Mucosa of descending colon (tissue), 3 donors: Measurements from ENCODE around the gene RABEP2. TPM values are rescaled to one million over a fixed set of nuclear protein-coding genes. Genes with fewer than 3 reads are reported as not detected.

Source experiments
- ATAC-seq: fragments of 200-7000 bp; cut with Tn5 transposase; one replicate; pipeline ENCODE4 v1.9.1; 2020; ENCODE audit warnings: mild to moderate bottlenecking, moderate library complexity
- DNase-seq, 3 donors: peaks; one replicate each; pipeline ENCODE4 v3.0.0-alpha.2; 2020
- H3K36me3 ChIP-seq: fragments of 200-600 bp; one replicate; pipeline ENCODE4 v1.8.0; 2021; ENCODE audit warnings: low read depth, mild to moderate bottlenecking
- H3K4me1 ChIP-seq: fragments of 200-600 bp; one replicate; pipeline ENCODE4 v1.8.0; 2021; ENCODE audit warnings: low read depth, mild to moderate bottlenecking
- H3K4me3 ChIP-seq: fragments of 200-600 bp; one replicate; pipeline ENCODE4 v1.8.0; 2021; ENCODE audit warnings: mild to moderate bottlenecking
- H3K9me3 ChIP-seq: fragments of 200-600 bp; one replicate; pipeline ENCODE4 v1.8.0; 2021; ENCODE audit warnings: mild to moderate bottlenecking
- intact Hi-C, 2 donors: fragments of 100-400 bp; cut with DNase I in 1 of 2; cut with micrococcal nuclease in 1 of 2; formaldehyde crosslinking; loops; one replicate each; pipeline versions ENCODE4 v1.11.0 to v1.11.1; 2022; cut with DNase I, micrococcal nuclease
- total RNA-seq, 3 donors: library from RNA; stranded (reverse); fragmentation: NEBNext Ultra II Directional in 2 of 3; extraction: Animal tissue kit (Norgen Biotek cat#: 25700) in 2 of 3; gene quantifications; one replicate each; pipeline versions ENCODE4 v1.2.1 to v1.2.4, GENCODE V29; 2021 to 2023
- TF ChIP-seq, protein P1 (sequence below): fragments of 200-600 bp; IDR thresholded peaks from one replicate; pipeline ENCODE4 v1.8.0; 2022; ENCODE audit warnings: antibody characterized with exemption, mild to moderate bottlenecking
- donor health status: DM: no; HTN: no; CAD: no; lungs with moderate emphysema.
- donor health status: DM: no; HTN: no; CAD: no.
- donor health status: DM: no; HTN: yes; CAD: no.

The RABEP2 gene
- total RNA-seq, 3 donors from 2014 or later: 35.1 to 43.2 (median 35.7) TPM

GRCh38 chr16:28905229-28905754 lies 19.7 kb downstream of the RABEP2 start:
- no peak for ATAC-seq
- Histone ChIP-seq H3K4me3 (no peak overlapping the region), H3K36me3 (no peaks in the 10 kb centered on the region), H3K4me1 (no peaks in the 10 kb centered on the region), H3K9me3 (no peaks in the 10 kb centered on the region)
- intact Hi-C loops: no loop called here
- DNase-seq: no peak
- TF ChIP-seq, protein P1, sequence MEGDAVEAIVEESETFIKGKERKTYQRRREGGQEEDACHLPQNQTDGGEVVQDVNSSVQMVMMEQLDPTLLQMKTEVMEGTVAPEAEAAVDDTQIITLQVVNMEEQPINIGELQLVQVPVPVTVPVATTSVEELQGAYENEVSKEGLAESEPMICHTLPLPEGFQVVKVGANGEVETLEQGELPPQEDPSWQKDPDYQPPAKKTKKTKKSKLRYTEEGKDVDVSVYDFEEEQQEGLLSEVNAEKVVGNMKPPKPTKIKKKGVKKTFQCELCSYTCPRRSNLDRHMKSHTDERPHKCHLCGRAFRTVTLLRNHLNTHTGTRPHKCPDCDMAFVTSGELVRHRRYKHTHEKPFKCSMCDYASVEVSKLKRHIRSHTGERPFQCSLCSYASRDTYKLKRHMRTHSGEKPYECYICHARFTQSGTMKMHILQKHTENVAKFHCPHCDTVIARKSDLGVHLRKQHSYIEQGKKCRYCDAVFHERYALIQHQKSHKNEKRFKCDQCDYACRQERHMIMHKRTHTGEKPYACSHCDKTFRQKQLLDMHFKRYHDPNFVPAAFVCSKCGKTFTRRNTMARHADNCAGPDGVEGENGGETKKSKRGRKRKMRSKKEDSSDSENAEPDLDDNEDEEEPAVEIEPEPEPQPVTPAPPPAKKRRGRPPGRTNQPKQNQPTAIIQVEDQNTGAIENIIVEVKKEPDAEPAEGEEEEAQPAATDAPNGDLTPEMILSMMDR: no peak

DNA sequence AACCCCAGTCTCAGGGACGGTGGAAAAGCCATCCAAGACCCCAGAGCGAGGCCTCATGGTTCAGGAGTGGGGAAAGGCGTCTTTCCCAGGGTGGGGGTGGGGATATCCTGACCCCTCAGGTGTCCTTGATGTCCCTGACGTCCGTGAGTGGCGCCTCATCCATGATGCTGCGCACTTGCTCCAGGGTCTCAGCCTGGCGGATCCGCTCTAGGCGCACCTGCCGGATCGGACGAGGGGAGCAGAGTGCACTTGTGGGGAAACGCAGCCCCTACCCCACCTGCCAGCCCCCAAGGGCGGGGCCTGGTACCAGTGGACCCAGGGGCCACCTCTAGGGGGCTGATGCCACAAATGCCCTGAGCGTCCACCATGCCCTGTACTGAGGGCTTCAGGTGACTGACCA lies 20.2 kb downstream of the RABEP2 start:
- TF ChIP-seq, protein P1: no peak
- Histone ChIP-seq H3K36me3 (no peaks in the 10 kb centered on the region), H3K9me3 (no peaks in the 10 kb centered on the region), H3K4me1 (no peaks in the 10 kb centered on the region), H3K4me3 (no peak overlapping the region)
- DNase-seq: no peak
- no peak for ATAC-seq
- intact Hi-C loops: no loop called here

DNA sequence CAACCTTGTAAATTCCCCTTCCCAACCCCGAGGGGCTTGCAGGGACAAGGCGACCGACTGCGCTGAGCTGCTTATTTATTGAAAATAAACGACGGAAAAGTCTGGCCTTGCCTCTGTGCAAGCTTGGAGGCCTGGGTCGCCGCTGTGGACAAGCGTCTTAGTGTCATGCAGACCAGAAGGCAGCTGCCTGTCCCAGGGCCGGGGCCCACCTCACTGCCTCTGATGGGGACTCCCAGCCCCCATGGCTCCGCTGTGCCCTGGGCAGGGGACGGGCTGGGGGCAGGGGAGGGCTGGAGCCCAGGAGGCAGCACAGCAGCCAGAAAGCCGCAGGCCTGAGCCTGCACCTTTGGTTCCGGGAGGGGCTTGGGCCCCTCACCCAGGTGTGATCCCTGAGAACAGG lies 20.7 kb downstream of the RABEP2 start:
- TF ChIP-seq, protein P1: no peak
- Histone ChIP-seq H3K4me3 (no peak overlapping the region), H3K9me3 (no peaks in the 10 kb centered on the region), H3K4me1 (no peaks in the 10 kb centered on the region), H3K36me3 (no peaks in the 10 kb centered on the region)
- ATAC-seq: no peak
- DNase-seq: no peak
- intact Hi-C loops: no loop called here

GRCh38 chr16:28903344-28904042 lies 21.5 kb downstream of the RABEP2 start:
- TF ChIP-seq, protein P1: no peak
- intact Hi-C loops: no loop called here
- H3K9me3 ChIP-seq: no peaks in the 10 kb centered on the region
- peak; percentile 8 for ATAC-seq
- no peaks in the 10 kb centered on the region for H3K36me3 ChIP-seq
- no peaks in the 10 kb centered on the region for H3K4me1 ChIP-seq
- DNase-seq: no peak
- no peak overlapping the region for H3K4me3 ChIP-seq

DNA sequence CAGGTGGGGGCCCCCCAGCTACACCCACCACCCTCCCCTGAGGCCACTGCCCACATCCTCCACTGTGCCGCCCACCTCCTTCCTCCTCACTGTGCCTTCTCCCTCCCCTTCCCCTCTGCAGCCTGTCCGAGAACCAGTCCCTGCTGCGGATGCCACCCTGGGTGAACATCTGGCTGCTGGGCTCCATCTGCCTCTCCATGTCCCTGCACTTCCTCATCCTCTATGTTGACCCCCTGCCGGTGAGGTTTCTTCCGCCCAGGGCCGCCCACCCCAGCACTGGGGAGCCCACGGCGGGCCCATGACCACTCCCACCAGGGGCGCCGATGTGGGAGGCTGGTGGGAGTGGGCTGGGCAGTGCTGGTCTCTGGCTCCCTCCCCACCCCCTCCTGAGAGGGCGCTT lies 22.1 kb downstream of the RABEP2 start:
- Histone ChIP-seq H3K9me3 (no peaks in the 10 kb centered on the region), H3K4me1 (no peaks in the 10 kb centered on the region), H3K36me3 (no peaks in the 10 kb centered on the region), H3K4me3 (no peak overlapping the region)
- intact Hi-C loops: no loop called here
- ATAC-seq (peak; percentile 6), DNase-seq (no peak)
- TF ChIP-seq, protein P1: no peak
